GM20431 (cell line): ENCODE results near the gene COX11.

Experiments used
- in situ Hi-C: fragments of 300-500 bp; cut with MseI, MboI; formaldehyde crosslinking; loops from one replicate; pipeline ENCODE4 v1.15.0; 2020; ENCODE audit warnings: low sequenced_read_pairs; ENCODE audit not compliant: unreplicated experiment

Gene COX11

GRCh38 chr17:54969658-54970572 is 1.5 kb upstream of the COX11 start:
- in situ Hi-C loops: no loop called here

GRCh38 chr17:54968988-54969332 is 506 bp upstream of the COX11 start:
- in situ Hi-C loops: no loop called here

- in situ Hi-C loops: no loop called here
These were observed 713 bp downstream of the COX11 start for GRCh38 chr17:54967621-54968261.

- in situ Hi-C loops: no loop called here
These were observed 11.7 kb downstream of the COX11 start for GRCh38 chr17:54956791-54957190.

GRCh38 chr17:54951286-54951685 is 17.2 kb downstream of the COX11 start:
- in situ Hi-C loops: no loop called here

- in situ Hi-C loops: no loop called here
These were observed 18.3 kb downstream of the COX11 start for GRCh38 chr17:54950116-54950515.

- in situ Hi-C loops: no loop called here
These were observed 20.1 kb downstream of the COX11 start for GRCh38 chr17:54948380-54948779.

- in situ Hi-C loops: no loop called here
These were observed 21.1 kb downstream of the COX11 start for GRCh38 chr17:54947396-54947795.

GRCh38 chr17:54945671-54946070 is 22.8 kb downstream of the COX11 start:
- in situ Hi-C loops: no loop called here

- in situ Hi-C loops: no loop called here
These were observed 23.2 kb downstream of the COX11 start for GRCh38 chr17:54945231-54945630.

- in situ Hi-C loops: no loop called here
These were observed 23.7 kb downstream of the COX11 start for GRCh38 chr17:54944796-54945195.

GRCh38 chr17:54941285-54941684 is 27.2 kb downstream of the COX11 start:
- in situ Hi-C loops: no loop called here

GRCh38 chr17:54937426-54937825 is 31.0 kb downstream of the COX11 start:
- in situ Hi-C loops: no loop called here

- in situ Hi-C loops: no loop called here
These were observed 31.4 kb downstream of the COX11 start for GRCh38 chr17:54937018-54937417.

- in situ Hi-C loops: no loop called here
These were observed 33.0 kb downstream of the COX11 start for GRCh38 chr17:54935471-54935870.

- in situ Hi-C loops: no loop called here
These were observed 34.5 kb downstream of the COX11 start for GRCh38 chr17:54933921-54934320.

- in situ Hi-C loops: no loop called here
These were observed 35.7 kb downstream of the COX11 start for GRCh38 chr17:54932711-54933110.

- in situ Hi-C loops: no loop called here
These were observed 40.9 kb downstream of the COX11 start for GRCh38 chr17:54927525-54927924.

GRCh38 chr17:54924405-54924804 is 44.0 kb downstream of the COX11 start:
- in situ Hi-C loops: no loop called here

GRCh38 chr17:54920819-54921218 is 47.6 kb downstream of the COX11 start:
- in situ Hi-C loops: no loop called here

- in situ Hi-C loops: no loop called here
These were observed 49.0 kb downstream of the COX11 start for GRCh38 chr17:54919425-54919824.

GRCh38 chr17:54916721-54917120 is 51.7 kb downstream of the COX11 start:
- in situ Hi-C loops: no loop called here
